ENCODE results near the gene VKORC1. TPM values are rescaled to one million over a fixed set of nuclear protein-coding genes. Genes with fewer than 3 reads are reported as not detected.

Gene VKORC1
- total RNA-seq, 1 experiment from 2014 or later, result 98.3 TPM

GRCh38 chr16:31083081-31083480 is 11.5 kb downstream of the VKORC1 start:
- Histone ChIP-seq H3K9me3 (ENCODE audit: low read depth, low read length, poor library complexity, severe bottlenecking) (no peaks in the 10 kb centered on the region), H3K4me3 (ENCODE audit: low read depth, low read length, poor library complexity, severe bottlenecking) (no peak overlapping the region), H3K4me1 (ENCODE audit: insufficient read depth, low read length, poor library complexity, severe bottlenecking) (no peaks in the 10 kb centered on the region), H3K27me3 (replicated peaks; ENCODE audit: insufficient read depth, low read depth, low read length, poor library complexity) (no peaks in the 10 kb centered on the region), H3K36me3 (ENCODE audit: insufficient read depth, low read length, poor library complexity, severe bottlenecking) (peaks cover 36% of the 10 kb centered on the region), H3K27ac (ENCODE audit: low read depth, low read length, poor library complexity, severe bottlenecking) (peak overlapping the region; percentile 50)
- ChIA-PET POLR2A (ENCODE audit: low non-redundant PET) (interaction anchor here (0.6 kb wide), 1 partner anchor 17 kb away, joined by 4 read pairs; no protein-coding TSS in a partner anchor), CTCF (no interaction called here)
- intact Hi-C loops (cut with micrococcal nuclease; ENCODE audit: unreplicated experiment), result loop anchor here (10.0 kb wide), 1 partner anchor 792 kb away; the partner anchor contains the start of gene ZNF267
- TF ChIP-seq CTCF (conservative IDR thresholded peaks at IDR 0.05; ENCODE audit: low read depth, low read length) (no peak), EZH2 (IDR thresholded peaks at IDR 0.05; ENCODE audit: borderline replicate concordance, low read depth, low read length, poor library complexity, severe bottlenecking) (no peak)
- peak; percentile 36 for DNase-seq (ENCODE audit: low spot score)
- BruUV-seq (replicated peaks), result no TSS peak

- intact Hi-C loops (cut with micrococcal nuclease; ENCODE audit: unreplicated experiment), result loop anchor here (10.0 kb wide), 1 partner anchor 792 kb away; the partner anchor contains the start of gene ZNF267
- H3K36me3 ChIP-seq (ENCODE audit: insufficient read depth, low read length, poor library complexity, severe bottlenecking), result peaks cover 42% of the 10 kb centered on the region
- CTCF ChIA-PET, result no interaction called here
These were observed 12.1 kb downstream of the VKORC1 start for GRCh38 chr16:31082368-31083045.

More at GRCh38 chr16:31082368-31083045, 12.1 kb downstream of the VKORC1 start:
- Histone ChIP-seq H3K4me3 (ENCODE audit: low read depth, low read length, poor library complexity, severe bottlenecking) (no peak overlapping the region), H3K27me3 (replicated peaks; ENCODE audit: insufficient read depth, low read depth, low read length, poor library complexity) (no peaks in the 10 kb centered on the region), H3K27ac (ENCODE audit: low read depth, low read length, poor library complexity, severe bottlenecking) (peak overlapping the region; percentile 50), H3K9me3 (ENCODE audit: low read depth, low read length, poor library complexity, severe bottlenecking) (no peaks in the 10 kb centered on the region), H3K4me1 (ENCODE audit: insufficient read depth, low read length, poor library complexity, severe bottlenecking) (no peaks in the 10 kb centered on the region)
- no peak for TF ChIP-seq EZH2 (IDR thresholded peaks at IDR 0.05; ENCODE audit: borderline replicate concordance, low read depth, low read length, poor library complexity, severe bottlenecking)
- TF ChIP-seq CTCF (conservative IDR thresholded peaks at IDR 0.05; ENCODE audit: low read depth, low read length), result no peak
- DNase-seq (ENCODE audit: low spot score), result no peak
- no TSS peak for BruUV-seq (replicated peaks)
- POLR2A ChIA-PET (ENCODE audit: low non-redundant PET), result no interaction called here

Measured in A673 (cell line).